GM21381 (cell line): ENCODE results near the gene ETNK1.
"Not testable (repeated sequence)": the region's sequence is repeated elsewhere in the genome, so short reads cannot be mapped to it uniquely, and the experiment has no call there.

Experiments used
- ATAC-seq: cut with Tn5 transposase; IDR thresholded peaks from one replicate; pipeline ENCODE4 v1.9.1; 2021; ENCODE audit warnings: mild to moderate bottlenecking, moderate library complexity; ENCODE audit not compliant: unreplicated experiment

ETNK1 gene, protein sequence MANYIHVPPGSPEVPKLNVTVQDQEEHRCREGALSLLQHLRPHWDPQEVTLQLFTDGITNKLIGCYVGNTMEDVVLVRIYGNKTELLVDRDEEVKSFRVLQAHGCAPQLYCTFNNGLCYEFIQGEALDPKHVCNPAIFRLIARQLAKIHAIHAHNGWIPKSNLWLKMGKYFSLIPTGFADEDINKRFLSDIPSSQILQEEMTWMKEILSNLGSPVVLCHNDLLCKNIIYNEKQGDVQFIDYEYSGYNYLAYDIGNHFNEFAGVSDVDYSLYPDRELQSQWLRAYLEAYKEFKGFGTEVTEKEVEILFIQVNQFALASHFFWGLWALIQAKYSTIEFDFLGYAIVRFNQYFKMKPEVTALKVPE

DNA sequence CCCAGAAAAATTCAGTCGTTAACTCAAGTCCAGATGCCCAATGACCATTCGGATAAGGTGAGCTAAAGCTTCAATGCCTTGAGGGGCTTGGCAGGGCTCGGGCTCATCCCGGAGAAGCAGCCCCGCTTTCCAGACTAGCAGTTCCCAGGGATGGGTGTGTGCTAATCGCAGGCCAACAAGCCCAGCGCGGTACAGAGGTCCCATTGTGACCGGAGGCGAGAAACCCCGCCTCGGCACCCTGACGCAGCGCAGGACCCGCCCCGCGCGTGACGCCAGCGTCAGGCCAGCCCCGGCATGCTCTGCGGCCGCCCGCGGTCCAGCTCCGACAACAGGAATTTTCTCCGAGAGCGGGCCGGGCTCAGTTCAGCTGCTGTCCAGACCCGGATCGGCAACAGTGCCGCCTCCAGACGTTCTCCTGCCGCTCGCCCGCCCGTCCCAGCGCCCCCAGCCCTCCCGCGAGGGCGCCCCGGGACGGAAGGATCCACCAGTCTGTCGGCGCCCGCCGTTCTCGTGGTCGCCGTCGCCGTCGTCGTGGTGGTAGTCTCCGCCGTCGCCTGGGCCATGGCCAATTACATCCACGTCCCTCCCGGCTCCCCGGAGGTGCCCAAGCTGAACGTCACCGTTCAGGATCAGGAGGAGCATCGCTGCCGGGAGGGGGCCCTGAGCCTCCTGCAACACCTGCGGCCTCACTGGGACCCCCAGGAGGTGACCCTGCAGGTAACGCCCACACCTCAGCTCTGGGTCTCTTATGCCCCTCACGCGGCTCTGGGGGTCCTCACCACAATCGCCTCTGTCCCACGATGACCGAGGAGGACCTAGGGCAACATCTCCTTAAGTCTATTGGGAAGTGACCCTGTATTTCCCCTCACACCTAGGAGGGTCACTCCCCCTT lies at the start of gene ETNK1:
Gene ETNK1 (plus strand): TSS at position 302 of the 892 bp plus-strand sequence. CDS start 260 bp downstream, at position 562.
- peak; percentile 97 for ATAC-seq

DNA sequence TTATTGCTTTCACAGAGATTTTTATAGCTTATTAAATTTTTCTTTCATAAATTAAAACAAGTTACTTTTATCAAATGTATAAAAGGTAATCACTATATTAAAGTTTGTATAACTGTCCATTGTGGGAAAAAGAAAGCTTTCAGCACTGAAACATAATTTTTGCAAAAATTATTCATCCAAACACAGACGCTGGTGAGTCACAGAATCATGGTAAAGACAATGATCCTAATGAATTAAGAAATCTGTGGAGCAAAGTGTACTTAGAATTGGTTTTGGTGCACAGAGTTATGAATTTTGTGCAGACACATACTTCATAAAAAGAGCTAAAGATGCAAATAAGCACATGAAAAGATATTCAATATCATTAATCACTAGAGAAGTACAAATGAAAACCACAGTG lies 48.9 kb upstream of the ETNK1 start:
- no peak for ATAC-seq

DNA sequence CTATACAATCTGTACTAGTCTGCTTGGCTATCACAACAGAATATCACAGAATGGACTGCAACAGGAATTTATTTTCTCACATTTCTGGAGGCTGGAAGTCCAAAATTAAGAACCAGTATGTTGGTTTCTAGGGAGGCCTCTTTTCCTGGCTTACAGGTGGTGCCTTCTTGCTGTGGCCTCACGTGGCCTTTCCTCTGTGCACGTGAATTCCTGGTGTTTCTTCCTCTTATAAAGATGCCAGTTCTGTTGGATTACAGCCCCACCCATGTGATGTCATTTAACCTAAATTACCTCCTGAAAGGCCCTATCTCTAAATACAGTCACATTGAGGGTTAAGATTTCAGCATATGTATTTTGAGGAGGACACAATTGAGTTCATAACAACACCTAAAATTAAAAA lies 48.5 kb upstream of the ETNK1 start:
- no peak for ATAC-seq

DNA sequence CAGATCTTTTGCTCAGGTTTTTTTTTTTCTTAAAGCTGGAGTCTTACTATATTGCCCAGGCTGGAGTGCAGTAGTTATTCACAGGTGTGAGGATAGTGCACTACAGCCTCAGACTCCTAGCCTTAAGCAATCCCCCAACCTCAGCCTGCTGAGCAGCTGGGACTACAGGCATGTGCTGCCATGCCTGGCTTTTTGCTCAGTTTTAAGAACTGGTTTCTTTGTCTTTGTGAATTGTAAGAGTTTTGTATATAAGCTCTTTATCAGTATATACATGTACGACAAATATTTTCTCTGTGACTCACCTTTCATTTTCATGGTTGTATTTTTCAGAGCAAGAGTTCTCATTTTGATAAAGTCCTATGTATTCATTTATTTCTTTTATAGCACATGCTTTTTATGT lies 47.3 kb upstream of the ETNK1 start:
- no peak for ATAC-seq

DNA sequence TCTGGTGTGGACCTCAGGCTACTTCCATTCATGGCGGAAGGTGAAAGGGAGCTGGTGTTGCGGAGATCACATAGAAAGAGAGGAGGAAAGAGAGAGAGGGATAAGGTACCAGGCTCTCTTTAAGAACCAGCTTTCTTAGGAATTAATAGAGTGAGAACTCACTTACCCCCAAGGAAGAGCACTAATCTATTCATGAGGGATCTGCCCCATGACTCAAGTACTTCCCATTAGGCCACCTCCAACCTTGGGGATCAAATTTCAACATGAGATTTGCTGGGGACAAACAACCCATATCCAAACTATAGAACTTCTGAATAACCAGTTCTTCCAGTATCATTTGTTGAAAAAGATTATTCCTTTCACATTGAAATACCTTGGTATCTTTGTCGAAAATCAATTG lies 46.6 kb upstream of the ETNK1 start:
- no peak for ATAC-seq

DNA sequence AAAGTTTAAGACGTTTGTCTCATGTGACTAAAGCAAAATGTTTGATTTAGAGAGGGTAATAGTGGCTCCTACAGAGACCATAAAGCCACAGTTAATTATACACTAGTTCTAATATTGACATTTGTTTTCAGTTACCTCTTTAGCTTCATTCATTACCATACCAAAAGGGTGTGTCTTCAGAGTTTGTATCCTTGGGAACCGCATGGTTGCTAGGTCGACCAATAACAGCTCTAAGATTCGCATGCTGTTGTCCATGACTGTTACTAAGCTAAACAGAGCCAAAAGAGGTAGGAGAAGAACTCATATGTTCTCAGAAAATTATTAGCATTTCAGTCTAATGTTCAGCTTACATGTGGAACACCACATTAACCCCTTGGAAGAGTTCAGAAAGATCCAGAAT lies 36.2 kb upstream of the ETNK1 start:
- no peak for ATAC-seq

DNA sequence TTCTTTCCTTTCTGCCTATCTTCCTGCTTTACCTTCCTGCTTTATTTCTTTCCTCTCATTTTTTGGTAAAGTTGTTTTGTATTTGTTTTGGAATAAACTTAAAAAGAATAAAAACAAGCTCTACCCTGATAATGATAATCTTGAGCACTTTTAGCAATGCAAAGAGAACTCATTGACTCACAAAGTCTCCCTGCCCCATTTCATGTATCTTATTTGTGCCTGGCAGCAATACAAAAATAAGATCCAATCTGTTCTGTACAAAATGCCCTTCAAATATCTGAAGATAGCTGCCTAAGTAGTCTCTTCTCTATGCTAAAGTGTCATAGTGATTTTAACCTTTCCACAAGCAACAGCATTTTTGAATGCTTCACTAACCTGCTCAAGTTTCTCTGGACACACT lies 31.1 kb upstream of the ETNK1 start:
- no peak for ATAC-seq

DNA sequence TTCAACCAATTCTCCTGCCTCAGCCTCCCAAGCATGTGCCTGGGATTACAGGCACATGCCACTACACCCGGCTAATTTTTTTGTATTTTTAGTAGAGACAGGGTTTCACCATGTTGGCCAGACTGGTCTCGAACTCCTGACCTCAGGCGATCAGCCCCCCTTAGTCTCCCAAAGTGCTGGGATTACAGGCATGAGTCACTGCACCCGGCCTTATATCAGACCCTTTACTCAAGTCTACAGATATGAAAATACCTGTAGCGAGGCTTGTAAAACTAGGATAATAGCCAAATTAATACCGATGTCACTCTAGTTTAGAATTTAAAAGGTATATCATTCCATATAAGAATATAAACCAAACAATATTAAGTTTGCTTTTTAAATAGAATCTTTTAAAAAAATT lies 27.4 kb upstream of the ETNK1 start:
- ATAC-seq = not testable (repeated sequence)

DNA sequence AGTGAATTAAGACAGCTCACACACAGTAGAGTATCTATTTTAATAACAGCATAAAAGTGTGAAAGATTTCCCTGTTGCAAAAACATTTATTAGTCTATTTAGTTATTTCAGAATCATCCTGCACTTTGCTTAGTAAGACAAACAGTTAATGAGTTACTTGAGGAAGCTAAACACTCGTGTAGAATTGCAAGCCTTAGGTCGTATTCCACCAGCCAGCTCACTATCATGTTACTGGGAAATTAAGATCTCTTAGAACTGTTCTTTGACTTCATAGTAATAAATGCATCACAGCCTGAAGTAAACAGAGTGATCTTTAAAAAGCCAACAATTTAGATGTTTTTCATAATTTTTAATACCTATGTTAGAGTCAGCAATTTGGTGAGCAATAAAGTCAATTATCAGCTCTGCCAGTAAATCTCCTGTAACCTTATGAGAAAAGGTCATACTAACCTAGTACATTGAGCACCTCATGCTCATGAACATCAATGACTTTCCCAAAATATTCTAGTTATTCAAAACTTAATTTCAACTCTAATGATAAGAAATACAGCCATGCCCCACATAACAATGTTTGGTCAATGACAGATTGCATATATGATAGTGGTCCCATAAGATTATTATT lies 26.7 kb upstream of the ETNK1 start:
- ATAC-seq = no peak

DNA sequence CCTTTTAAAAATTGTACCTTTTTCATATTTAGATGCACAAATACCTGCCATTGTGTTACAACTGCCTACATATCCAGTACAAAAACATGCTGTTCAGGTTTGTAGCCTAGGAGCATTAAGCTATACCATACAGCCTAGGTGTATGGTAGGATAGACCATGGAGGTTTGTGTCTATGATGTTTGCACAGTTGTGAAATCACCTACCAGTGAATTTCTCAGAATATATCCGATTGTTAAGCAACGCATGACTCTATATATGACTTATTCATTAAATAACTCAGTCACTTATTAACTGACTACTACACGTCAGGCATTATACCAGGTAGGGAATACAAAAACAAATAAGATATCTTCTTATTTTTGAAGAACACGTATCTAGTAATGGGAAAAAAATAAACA lies 26.2 kb upstream of the ETNK1 start:
- no peak for ATAC-seq

DNA sequence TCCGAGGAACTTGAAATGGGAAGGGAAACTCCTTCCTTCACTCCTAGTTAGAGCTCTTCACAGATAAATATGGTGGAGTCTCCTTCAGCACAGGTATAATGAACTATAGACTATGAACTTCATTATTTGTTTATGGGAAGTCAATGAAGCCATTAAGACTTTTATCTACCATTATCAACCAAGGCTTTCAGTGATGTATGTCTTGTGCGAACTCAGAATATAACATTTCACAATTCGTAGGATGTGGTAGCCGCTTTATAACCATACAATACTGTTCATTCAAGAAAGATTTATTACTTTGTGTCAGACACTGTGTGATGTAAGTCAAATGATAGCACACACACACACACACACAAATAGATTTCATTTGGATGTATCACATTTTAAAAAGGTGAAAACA lies 24.8 kb upstream of the ETNK1 start:
- ATAC-seq = no peak

DNA sequence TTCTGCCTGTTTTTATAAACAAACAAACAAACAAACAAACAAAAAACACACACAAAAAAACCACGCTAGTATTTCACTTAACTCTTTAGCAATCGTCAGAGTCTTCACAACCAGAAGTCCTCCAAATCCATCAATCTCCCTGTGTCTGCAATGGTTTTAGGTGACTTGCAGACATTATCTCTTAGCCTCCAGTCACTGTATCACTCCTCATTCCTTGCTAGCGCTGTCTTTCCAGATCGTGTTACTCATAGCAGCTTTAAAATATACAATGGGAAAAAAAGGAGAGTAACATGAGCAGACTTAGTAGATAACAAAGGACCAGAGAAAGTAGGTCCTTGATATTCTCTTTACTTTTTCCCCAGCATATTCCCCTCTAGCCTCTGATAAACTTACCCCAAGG lies 15.5 kb upstream of the ETNK1 start:
- ATAC-seq = no peak

DNA sequence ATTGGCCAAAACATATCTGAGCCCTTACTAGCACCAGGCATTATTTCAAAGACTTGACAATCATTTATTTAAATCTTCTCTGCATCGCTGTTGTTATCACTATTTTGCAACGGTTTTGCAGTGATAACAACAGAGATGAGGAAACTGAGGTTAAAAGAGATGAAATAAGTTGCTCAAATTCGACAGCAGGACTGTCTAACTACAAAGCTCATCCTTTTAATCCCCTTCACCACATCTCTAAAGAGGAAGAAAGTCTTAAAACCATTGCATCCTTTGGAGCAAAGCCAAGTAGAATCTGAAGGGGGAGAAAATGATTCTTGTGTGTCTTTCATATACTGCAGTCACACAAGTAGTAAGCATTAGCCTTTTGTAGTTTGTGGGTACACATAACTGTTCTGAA lies 14.8 kb upstream of the ETNK1 start:
- ATAC-seq = no peak

DNA sequence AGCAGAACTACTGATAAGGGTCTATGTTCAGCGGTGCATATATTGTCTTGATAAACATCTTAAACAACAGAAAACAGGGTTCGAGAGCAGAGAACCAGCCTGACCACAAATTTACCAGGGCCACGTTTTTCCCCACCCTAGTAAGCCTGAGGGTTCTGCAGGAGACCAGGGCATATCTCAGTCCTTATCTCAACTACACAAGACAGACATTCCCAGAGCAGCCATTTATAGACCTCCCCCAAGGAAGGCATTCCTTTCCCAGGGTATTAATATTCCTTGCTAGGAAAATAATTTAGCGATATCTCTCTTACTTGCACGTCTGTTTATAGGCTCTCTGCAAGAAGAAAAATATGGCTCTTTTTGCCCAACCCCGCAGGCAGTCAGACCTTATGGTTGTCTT lies 12.1 kb upstream of the ETNK1 start:
- not testable (repeated sequence) for ATAC-seq

DNA sequence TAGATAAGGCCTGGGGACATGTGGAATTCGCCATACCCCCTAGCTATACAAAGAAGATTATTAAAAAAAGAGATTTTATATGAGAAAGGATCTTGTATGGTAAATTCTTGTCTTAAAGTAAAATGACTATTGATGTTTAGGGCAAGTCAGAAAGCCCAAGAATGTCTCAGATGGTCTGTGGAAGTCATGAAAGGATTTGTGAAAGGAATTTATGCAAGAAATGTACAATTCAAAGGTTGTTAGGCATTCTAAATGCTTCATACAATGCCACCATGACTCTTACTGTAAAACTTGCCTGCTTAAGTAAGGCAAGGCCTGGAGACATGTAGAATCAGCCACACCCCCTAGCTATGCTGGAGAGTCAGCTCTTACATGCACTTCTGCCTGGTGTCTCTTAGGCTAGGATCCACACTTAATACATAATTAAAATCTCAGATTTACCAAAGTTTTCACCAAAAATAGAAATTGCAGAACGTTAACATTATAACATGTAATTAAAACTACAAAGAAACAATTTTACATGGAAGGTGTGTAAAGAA lies 8.9 kb upstream of the ETNK1 start:
- no peak for ATAC-seq

DNA sequence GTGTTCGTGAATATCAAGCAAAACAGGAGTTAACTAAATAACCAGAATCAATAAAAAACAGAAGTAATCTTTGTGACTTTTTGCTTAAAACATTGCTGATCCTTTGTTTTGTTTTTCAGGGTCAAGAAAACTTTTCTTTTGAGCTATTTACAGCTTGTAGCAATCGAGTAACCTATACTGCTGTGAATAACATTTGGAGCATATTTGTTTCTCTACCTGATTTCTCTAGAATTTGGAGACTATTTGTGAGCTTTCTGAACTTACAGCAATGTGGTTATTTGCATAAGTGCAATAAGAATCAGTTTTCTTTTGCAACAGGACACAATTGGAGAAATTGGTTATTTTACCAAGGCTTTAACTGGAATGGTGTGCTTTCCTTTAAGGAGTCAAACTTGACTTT lies 7.3 kb upstream of the ETNK1 start:
- no peak for ATAC-seq

DNA sequence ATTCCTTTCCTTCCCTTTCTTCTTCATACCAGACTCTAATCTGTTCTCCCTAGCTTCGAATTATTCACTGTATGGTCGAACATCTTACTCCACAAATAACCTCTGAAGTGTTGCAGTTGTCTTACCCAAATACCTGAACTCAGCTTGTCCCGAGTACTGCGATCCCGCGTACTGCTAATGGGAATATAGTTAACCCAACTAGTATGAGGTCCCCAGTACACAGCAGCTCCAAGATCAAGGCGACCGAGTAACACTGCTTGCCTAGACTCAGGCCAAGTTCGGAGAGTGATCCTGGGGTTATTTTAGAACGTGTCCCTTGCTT lies 462 bp upstream of the ETNK1 start:
- ATAC-seq = no peak

DNA sequence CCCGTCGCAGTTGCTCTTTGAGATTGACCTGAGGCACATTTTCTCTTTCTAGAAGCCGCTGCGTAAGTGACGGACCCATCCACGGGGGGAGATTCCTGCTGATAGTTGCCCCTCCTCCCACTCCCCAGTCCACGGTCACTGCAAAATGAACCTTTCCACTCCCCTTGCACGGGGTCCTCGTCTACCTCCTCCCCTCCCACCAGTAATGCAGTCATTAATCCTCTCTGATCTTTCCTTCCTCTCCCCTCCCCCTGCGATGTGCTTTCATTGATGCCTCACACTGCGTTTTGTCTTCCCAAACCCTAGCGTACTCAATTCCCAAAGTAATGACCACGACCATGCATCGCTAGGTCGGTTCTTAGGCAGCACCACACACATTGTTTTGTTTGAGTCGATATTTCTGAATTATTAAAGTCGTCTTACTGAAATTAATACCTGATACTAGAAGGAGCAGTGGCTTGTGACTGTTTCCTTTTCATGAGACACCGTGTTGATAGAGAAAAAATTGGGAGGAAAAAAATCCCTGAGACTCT lies 857 bp downstream of the ETNK1 start:
- peak; percentile 24 for ATAC-seq

DNA sequence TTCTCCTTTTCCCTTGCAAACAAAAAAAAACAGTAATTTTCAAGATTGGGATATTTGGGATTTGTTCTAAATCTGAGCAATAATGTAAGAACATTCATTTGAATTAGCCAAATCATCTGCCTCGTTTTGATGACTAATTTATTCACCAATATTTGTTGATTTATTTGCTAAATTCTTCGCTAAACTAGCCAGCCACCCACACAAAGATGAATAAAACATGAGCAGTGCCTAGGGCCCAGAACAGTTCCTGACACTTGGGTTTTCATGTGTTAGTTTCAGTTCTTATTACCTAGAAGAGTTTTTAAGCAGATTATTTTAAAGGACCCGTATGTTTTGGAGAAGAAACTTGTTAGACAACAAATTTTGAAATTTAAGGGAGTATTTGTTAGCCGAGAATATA lies 1.4 kb downstream of the ETNK1 start:
- peak; percentile 41 for ATAC-seq

DNA sequence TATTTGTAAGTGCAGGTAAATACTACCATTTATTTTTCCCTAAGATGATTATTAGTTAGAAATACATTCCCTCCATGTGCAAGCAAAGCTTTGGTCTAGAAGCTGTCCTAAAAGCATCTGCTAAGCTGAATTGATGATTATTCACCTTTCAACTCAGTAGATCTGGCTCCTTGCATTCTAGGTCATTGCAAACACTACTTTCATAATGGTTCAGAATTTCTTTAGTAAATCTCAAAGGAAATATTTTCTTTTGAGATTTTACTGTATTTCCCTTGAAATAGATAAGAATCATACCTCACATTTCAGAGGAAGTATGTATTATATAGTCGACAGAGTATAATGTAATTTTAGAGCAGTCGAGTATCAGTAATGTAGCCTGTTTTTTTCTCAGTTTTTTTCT lies 2.4 kb downstream of the ETNK1 start:
- no peak for ATAC-seq

DNA sequence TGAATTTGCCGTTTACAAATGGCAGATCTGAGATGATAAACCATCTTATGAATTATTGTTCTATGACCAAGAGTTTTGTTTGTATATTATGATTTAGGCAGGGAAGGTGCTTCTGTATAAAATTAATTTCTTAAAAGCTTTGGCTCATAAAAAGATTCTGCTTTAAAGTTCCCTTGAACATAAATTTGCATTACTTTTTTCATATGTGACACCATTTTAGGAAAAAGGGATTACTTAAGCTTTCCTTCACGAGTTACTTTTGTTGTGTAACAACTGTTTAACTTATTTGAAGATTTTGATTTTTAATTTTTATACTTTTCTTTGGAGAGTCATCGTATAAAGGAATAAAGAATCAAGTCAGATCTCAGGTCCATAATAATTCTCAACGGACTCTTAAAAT lies 3.3 kb downstream of the ETNK1 start:
- ATAC-seq = no peak
